Skin epidermis (tissue), 12 donors: Measurements from ENCODE around the gene TREM2.

Source experiments
- H3K27ac ChIP-seq, 21 experiments: fragments of 200-600 bp; sonication (generic) in 11 of 21; one replicate each; pipeline ENCODE4 v1.5.0; 2020; ENCODE audit warnings: mild to moderate bottlenecking in 3 of 21, inconsistent platforms in 2 of 21, moderate library complexity in 2 of 21
- H3K4me3 ChIP-seq, 7 experiments: fragments of 200-600 bp; sonication (generic) in 2 of 7; one replicate each; pipeline ENCODE4 v1.5.0; 2020; ENCODE audit warnings: inconsistent platforms in 2 of 7, mild to moderate bottlenecking in 2 of 7, moderate library complexity in 1 of 7

The TREM2 gene

DNA sequence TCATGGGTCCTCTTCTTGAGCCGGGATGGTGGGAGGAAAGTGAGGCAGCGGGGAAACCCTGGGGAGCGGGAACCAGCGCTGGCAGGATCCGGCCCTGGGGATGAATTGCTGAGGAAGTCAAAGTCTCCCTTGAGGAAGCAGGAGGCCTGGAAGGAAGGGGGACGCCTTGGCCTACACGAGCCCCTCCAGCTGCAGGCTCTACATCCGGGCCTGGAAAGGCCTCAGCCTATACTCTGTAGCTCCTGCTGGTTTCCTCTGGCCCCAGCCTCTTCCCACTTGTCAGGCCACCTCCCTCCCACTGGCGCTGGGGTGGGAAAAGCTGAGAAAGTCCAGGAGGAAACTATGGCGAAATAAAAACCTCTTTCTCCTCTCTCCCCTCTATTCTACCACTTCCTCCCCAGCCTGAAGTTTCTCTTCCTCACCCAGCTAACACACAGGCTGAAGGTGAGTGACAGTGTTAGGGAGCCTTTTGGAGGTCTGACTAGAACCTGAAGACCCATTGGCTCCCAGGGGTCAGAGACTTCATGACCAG lies 23.2 kb upstream of the TREM2 start:
- H3K4me3 ChIP-seq = no peak overlapping the region

GRCh38 chr6:41184761-41185160 lies 21.8 kb upstream of the TREM2 start:
- Histone ChIP-seq H3K27ac (no peak overlapping the region), H3K4me3 (no peak overlapping the region)

More for the DNA sequence above, 23.2 kb upstream of the TREM2 start:
- H3K27ac ChIP-seq = peak overlapping the region in 3 of 21 experiments; percentile 14 to 62 (median 38)

DNA sequence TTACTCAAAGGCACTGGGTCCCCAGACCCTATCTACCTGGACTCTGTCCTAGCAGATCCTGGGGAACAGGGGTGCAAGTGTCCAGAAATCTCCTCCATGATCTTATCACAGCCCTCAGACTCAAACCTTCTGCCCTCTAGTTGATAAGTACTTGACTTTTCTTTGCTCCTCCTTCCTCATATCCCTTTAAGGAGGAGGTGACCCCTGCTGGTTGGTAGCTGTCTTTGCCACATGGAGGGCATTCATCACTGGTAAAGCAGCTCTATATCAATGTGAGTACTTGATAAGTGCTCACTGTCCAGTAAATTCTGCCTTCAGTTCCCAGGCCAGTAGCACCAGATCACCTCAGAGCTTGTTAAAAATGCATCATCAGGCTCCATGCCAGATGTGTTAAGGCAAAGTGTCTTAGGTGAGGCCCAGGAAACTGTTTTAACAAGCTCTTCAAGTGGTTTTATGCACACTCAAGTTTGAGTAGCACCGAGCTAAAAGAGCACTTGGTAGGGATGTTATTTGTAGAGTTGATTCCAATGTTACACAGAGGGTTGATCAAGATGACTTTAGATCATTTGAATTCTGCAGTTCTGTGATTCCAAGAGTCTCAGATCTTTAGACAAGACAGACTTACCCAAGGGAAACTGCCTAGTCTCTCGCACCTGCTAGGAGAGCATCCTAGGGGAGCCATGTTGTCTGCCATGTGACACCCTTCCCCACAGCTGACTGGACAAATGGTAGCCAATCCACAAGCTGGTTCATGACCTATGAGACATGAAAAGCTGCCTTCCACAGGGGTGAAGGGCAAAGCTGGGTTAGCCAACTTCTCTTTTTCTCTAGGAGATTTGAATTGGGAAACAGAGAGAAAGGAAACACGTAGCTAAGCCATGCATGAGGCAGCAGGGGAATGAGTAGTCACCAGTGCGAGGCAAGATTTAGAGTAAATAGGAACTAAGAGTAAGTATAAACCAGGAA lies 19.4 kb upstream of the TREM2 start:
- H3K27ac ChIP-seq = peak overlapping the region in 2 of 21 experiments; percentile 8 to 20
- no peak overlapping the region for H3K4me3 ChIP-seq

- Histone ChIP-seq H3K27ac (no peak overlapping the region), H3K4me3 (no peak overlapping the region)
Observed at GRCh38 chr6:41181566-41181965, 18.6 kb upstream of the TREM2 start.

- Histone ChIP-seq H3K4me3 (no peak overlapping the region), H3K27ac (no peak overlapping the region)
Observed at GRCh38 chr6:41179163-41179562, 16.2 kb upstream of the TREM2 start.

- Histone ChIP-seq H3K27ac (no peak overlapping the region), H3K4me3 (no peak overlapping the region)
Observed at GRCh38 chr6:41177695-41178094, 14.8 kb upstream of the TREM2 start.

- Histone ChIP-seq H3K27ac (no peak overlapping the region), H3K4me3 (no peak overlapping the region)
Observed at GRCh38 chr6:41177287-41177686, 14.4 kb upstream of the TREM2 start.

GRCh38 chr6:41176189-41176588 lies 13.3 kb upstream of the TREM2 start:
- no peak overlapping the region for H3K27ac ChIP-seq
- H3K4me3 ChIP-seq = no peak overlapping the region

- no peak overlapping the region for H3K4me3 ChIP-seq
Observed at GRCh38 chr6:41175084-41175483, 12.2 kb upstream of the TREM2 start.

DNA sequence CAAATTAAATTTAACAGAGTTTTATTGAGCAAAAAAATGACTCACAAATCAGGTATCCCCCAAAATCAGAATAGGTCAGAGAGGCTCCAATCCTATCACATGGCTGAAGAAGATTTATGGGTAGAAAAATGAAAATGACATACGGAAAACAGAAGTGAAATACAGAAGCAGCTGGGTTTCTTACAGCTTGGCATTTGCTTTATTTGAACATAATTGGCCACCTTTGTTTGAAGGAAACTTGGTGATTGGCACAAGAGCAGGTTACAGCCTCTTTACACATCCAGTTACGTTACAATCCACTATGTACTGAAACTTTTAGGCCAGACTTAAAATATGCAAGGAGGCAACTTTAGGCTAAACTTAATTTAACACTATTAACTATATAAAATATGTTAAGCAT lies 11.7 kb upstream of the TREM2 start:
- Histone ChIP-seq H3K27ac (no peak overlapping the region), H3K4me3 (no peak overlapping the region)

More at GRCh38 chr6:41175084-41175483, 12.2 kb upstream of the TREM2 start:
- H3K27ac ChIP-seq = no peak overlapping the region

GRCh38 chr6:41171908-41172307 lies 9.0 kb upstream of the TREM2 start:
- Histone ChIP-seq H3K4me3 (no peak overlapping the region), H3K27ac (no peak overlapping the region)

GRCh38 chr6:41170547-41171160 lies 7.7 kb upstream of the TREM2 start:
- Histone ChIP-seq H3K27ac (no peak overlapping the region), H3K4me3 (no peak overlapping the region)

- Histone ChIP-seq H3K4me3 (no peak overlapping the region), H3K27ac (no peak overlapping the region)
Observed at GRCh38 chr6:41167173-41167963, 4.5 kb upstream of the TREM2 start.

- H3K4me3 ChIP-seq = no peak overlapping the region
- H3K27ac ChIP-seq = no peak overlapping the region
Observed at GRCh38 chr6:41164551-41165120, 1.7 kb upstream of the TREM2 start.

GRCh38 chr6:41163419-41163717 lies 452 bp upstream of the TREM2 start:
- Histone ChIP-seq H3K27ac (no peak overlapping the region), H3K4me3 (no peak overlapping the region)

GRCh38 chr6:41161851-41162552 lies 914 bp downstream of the TREM2 start:
- Histone ChIP-seq H3K4me3 (no peak overlapping the region), H3K27ac (peak overlapping the region in 2 of 21 experiments; percentile 58)

DNA sequence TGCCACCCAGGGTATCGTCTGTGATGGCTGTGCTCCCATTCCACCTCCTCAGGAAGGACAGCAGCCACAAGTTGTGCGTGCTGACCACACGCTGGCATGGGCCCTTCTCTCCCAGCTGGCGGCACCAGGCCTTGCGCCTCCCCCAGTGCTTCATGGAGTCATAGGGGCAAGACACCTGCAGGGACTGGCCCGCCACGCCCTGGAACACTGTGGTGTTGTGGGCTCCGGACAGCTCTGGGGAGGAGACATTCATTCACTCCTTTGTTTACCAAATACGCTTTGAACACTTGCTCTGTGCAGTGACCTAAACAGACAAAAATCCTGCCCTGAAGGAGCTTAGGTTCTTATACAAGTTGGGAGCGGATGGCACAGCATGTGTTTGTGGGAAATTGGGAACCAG lies 1.5 kb downstream of the TREM2 start:
- Histone ChIP-seq H3K4me3 (no peak overlapping the region), H3K27ac (no peak overlapping the region)

DNA sequence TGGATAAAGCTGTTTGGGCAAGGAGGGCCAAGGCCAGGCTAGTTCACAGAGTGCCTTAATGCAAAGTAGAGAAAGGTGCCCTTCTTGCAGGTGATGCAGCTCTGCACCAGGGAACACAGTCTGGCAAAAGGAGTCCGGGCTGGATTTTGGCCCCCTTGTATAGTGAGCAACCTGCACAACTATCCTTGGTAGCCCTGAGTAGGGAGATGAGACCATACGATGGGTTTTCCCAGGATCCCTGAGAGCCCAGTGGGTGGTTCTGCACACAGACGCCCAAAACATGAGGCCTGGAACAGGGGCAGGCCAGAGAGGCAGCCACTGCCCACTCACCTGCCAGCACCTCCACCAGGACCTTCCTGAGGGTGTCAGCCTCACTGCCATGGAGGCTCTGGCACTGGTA lies 2.0 kb downstream of the TREM2 start:
- H3K27ac ChIP-seq = no peak overlapping the region
- H3K4me3 ChIP-seq = no peak overlapping the region

- Histone ChIP-seq H3K4me3 (no peak overlapping the region), H3K27ac (no peak overlapping the region)
Observed at GRCh38 chr6:41159415-41160082, 3.4 kb downstream of the TREM2 start.
